Activated CD4-positive, alpha-beta T cell treated with anti-CD3 and anti-CD28 coated beads, Interleukin-2, Interleukin-4, amounts not matched to agents 100 ng/mL and 50 ng/mL, durations not matched to agents 16 hours and 8 hours (primary cell): Measurements from ENCODE around the gene TRIM25.
A peak's percentile ranks its signal among the peaks of the same experiment; 100 is the strongest.

Source experiments
- DNase-seq: peaks from one replicate; pipeline ENCODE4 v3.0.0-alpha.2; 2020; ENCODE audit warnings: low spot score

The TRIM25 gene

GRCh38 chr17:56913867-56914580 lies at the start of gene TRIM25:
Gene TRIM25, minus strand, starts transcription at chr17:56914049. Its CDS starts 61 bp downstream, at chr17:56913988.
- DNase-seq = peak; percentile 93

- peak; percentile 96 for DNase-seq
These were observed 47.0 kb upstream of the TRIM25 start, which contains the start of gene COIL for GRCh38 chr17:56960596-56961538. Gene COIL, minus strand, starts transcription at chr17:56961050. Its CDS starts 31 bp downstream, at chr17:56961019.

- no peak for DNase-seq
These were observed 43.1 kb upstream of the TRIM25 start for GRCh38 chr17:56956992-56957391.

GRCh38 chr17:56949595-56949994 lies 35.7 kb upstream of the TRIM25 start:
- DNase-seq = no peak

GRCh38 chr17:56948491-56948890 lies 34.6 kb upstream of the TRIM25 start:
- no peak for DNase-seq

GRCh38 chr17:56947741-56948140 lies 33.9 kb upstream of the TRIM25 start:
- DNase-seq = no peak

GRCh38 chr17:56945938-56946505 lies 32.2 kb upstream of the TRIM25 start:
- DNase-seq = no peak

GRCh38 chr17:56943505-56944125 lies 29.8 kb upstream of the TRIM25 start:
- DNase-seq = no peak

GRCh38 chr17:56939869-56940484 lies 26.1 kb upstream of the TRIM25 start:
- peak; percentile 62 for DNase-seq

GRCh38 chr17:56938206-56938605 lies 24.4 kb upstream of the TRIM25 start:
- DNase-seq = peak; percentile 24

- no peak for DNase-seq
These were observed 23.8 kb upstream of the TRIM25 start for GRCh38 chr17:56937687-56938086.

- DNase-seq = no peak
These were observed 23.0 kb upstream of the TRIM25 start for GRCh38 chr17:56936697-56937322.

GRCh38 chr17:56935461-56935860 lies 21.6 kb upstream of the TRIM25 start:
- DNase-seq = no peak

- DNase-seq = no peak
These were observed 20.4 kb upstream of the TRIM25 start for GRCh38 chr17:56934280-56934679.

GRCh38 chr17:56933868-56934267 lies 20.0 kb upstream of the TRIM25 start:
- no peak for DNase-seq

- DNase-seq = no peak
These were observed 19.4 kb upstream of the TRIM25 start for GRCh38 chr17:56933151-56933745.

GRCh38 chr17:56930739-56931337 lies 17.0 kb upstream of the TRIM25 start:
- DNase-seq = no peak

GRCh38 chr17:56929362-56929969 lies 15.6 kb upstream of the TRIM25 start:
- DNase-seq = no peak

- no peak for DNase-seq
These were observed 14.7 kb upstream of the TRIM25 start for GRCh38 chr17:56928586-56928985.

- no peak for DNase-seq
These were observed 12.9 kb upstream of the TRIM25 start for GRCh38 chr17:56926704-56927103.
